GM10266 (cell line): ENCODE data around the gene C6orf120.

Experiments
- DNase-seq: peaks from one replicate; pipeline ENCODE4 v3.0.0; 2012; ENCODE audit errors: extremely low spot score
- TF ChIP-seq, protein P1 (sequence below): IDR thresholded peaks from 2 replicates; pipeline ENCODE4 v1.5.1; 2012; ENCODE audit warnings: mild to moderate bottlenecking, low read depth; ENCODE audit not compliant: control insufficient read depth, insufficient read depth; ENCODE audit errors: missing control alignments

C6orf120 gene

DNA sequence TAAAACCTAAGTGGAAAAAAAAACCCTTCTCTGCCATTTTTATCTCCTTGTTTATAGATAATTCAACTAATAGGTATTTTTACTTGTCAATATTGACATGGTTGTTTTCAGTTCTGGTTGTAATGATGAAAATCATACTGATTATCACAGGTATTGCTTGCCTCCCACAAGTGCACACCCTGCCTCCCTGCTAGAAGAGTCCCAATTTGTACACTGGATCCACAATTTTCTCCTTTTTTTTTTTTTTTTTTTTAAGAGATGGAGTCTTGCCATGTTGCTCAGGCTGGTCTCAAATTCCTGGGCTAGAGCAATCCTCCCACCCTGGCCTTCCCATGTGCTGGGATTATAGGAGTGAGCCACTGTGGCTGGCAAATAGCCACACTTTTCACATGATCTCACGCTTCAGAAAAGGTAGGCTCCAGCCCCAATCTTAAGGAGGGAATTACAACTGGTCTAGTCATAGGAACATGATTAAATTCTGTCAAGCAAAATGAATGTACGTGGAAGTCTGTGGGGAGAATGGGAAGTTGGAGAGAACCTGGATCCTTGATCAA is 37.1 kb downstream of the C6orf120 start:
- no peak for DNase-seq
- TF ChIP-seq, protein P1, sequence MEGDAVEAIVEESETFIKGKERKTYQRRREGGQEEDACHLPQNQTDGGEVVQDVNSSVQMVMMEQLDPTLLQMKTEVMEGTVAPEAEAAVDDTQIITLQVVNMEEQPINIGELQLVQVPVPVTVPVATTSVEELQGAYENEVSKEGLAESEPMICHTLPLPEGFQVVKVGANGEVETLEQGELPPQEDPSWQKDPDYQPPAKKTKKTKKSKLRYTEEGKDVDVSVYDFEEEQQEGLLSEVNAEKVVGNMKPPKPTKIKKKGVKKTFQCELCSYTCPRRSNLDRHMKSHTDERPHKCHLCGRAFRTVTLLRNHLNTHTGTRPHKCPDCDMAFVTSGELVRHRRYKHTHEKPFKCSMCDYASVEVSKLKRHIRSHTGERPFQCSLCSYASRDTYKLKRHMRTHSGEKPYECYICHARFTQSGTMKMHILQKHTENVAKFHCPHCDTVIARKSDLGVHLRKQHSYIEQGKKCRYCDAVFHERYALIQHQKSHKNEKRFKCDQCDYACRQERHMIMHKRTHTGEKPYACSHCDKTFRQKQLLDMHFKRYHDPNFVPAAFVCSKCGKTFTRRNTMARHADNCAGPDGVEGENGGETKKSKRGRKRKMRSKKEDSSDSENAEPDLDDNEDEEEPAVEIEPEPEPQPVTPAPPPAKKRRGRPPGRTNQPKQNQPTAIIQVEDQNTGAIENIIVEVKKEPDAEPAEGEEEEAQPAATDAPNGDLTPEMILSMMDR: no peak

DNA sequence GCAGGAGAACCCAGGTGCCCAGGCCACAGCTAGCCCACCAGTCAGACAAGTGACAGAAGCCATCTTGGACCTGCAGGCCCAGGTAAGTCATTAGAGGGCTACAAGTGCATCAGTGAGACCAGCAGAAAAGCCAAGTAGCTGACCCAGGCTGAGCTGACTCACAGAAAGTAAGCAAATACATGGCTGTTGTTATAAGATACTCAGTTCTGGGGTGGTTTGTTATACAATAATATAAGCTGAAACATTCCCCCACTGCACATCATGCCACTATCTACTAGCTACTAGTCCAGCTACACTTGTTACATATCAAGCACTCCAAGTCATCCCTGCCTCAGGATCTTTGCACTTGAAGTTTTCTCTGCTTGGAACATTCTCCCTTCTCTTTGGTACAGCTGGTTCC is 39.4 kb downstream of the C6orf120 start:
- TF ChIP-seq, protein P1: no peak
- DNase-seq: no peak

DNA sequence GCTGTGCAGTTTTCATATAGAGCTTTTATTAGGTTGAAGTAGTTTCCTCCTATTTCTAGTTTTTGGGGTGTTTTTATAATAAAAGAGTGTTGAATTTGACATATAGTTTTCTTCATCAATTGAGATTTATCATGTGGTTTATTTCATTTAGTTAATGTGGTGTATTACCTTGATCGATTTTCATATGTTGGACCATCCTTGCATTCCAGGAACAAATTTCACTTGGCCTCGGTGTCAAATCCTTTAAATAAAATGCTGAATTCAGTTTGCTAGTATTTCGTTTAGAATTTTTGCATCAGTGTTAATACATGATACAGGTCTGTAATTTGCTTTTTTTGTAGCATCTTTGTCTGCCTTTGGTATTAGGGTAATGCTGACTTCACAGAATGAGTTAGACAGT is 43.5 kb downstream of the C6orf120 start:
- TF ChIP-seq, protein P1: no peak
- no peak for DNase-seq

DNA sequence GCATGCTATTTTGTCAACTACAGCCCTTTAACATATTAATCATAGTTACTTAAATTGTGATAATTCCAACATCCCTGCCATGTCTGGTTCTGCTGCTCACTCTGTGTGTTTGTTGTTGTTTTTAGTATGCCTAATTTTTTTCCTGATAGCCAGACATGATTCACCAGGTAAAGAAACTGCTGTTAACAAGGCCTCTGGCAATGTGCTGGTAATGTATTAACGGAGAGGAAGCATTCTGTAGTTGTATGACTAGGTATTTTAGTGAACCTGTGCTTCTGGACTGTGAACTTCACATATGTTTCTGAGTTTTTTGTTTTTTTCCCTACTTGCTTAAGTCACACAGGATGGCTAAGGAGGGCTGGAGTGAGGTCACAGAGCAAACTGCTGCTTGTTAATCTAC is 44.6 kb downstream of the C6orf120 start:
- TF ChIP-seq, protein P1: no peak

DNA sequence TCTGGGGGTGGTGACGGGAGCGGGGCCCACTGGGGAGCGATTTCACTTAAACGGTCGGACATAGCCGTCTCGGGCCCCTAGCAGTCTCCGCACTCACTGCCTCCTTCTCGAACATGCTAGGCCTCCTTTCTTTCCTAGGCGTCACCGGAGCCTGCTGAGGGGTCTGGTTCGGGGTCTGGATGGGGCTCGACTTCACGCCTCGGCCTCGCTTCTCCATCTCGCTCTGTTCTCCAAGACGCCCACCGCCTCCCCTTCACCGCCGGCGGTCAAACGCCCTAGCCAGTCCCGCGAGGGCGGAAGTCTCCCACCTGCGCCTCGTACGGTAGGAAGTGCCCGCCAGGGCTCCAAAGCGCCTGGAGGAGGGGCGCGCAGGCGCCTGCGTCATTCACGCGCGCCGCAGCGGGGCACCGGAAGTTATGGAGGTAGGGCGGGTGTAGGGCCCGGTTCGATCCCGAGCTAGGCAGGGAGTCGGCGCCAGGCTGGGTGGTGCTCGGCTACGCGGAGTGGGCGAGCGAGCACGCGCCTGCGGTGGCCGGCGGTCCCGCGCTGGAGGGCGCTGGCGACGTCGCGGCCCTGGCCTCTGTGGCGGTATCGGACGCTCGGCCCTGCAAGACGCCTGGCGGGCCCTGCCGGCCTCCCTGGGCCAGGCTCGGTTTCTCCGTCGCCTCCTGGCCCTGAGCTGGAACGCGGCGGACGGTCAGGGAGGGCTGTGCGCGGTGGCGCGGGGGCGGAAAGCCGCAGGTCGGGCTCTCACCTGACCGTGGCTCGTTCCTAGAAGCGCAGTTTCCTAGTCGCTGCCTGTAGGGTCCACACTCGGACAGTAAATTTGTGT is 49.5 kb downstream of the C6orf120 start, which contains the start of the genes DYNLT2 and ERMARD:
DYNLT2 (minus strand) TSS at position 331 of the 832 bp plus-strand sequence; CDS start at position 217, 114 bp downstream.
ERMARD (plus strand) TSS at position 381 of the 832 bp plus-strand sequence; CDS start at position 417, 36 bp downstream.
- TF ChIP-seq, protein P1: no peak

More for the DNA sequence above, 44.6 kb downstream of the C6orf120 start:
- DNase-seq: no peak

DNA sequence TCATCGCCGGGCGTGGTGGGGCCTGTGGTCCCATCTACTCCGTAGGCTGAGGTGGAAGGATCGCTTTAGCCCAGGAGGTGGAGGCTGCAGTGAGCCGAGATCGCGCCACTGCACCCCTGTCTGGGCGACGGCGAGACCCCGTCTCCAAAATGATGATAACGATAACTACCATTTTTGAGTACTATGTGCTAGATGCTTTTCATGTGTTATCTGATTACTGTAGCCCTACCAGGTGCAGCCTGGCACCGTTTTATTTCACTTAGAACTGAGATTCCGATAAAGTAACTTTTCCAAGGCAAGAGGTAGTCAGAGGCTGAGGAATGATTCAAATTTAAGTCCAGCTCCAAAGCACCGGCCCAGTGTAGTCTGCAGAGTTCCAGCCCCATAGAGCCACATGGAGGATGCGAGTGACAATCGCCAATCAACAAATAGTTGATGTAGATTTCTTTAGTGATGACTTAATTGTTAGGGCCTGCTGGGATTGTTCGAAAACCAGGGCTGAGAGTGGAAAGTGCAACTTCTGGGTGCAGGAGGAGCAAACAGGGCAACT is 50.2 kb downstream of the C6orf120 start:
- TF ChIP-seq, protein P1: no peak
- DNase-seq: peak; percentile 29

More for the DNA sequence above, 49.5 kb downstream of the C6orf120 start, which contains the start of the genes DYNLT2 and ERMARD:
- DNase-seq: peak; percentile 92
